HCT116 (cell line): ENCODE results near the gene GSG1L. TPM values are rescaled to one million over a fixed set of nuclear protein-coding genes. Genes with fewer than 3 reads are reported as not detected.

Source experiments
- ATAC-seq: fragments of 200-7000 bp; cut with Tn5 transposase; 2 replicates; pipeline ENCODE4 v1.9.1; 2020; ENCODE audit warnings: mild to moderate bottlenecking, moderate library complexity
- BruUV-seq: library from RNA; stranded (reverse); fragments of 400-500 nt; replicated peaks from 2 replicates; lab custom pipeline; 2021; lab: Mats Ljungman, UMichigan
- CTCF ChIA-PET: fragments of 300-600 bp; sonication (Branson Sonifier 250); formaldehyde crosslinking; loops from one replicate; lab custom pipeline; 2021; ENCODE audit warnings: antibody characterized with exemption; lab: Charles Lee
- POLR2A ChIA-PET: fragments of 300-600, 350-600 bp; sonication (Branson Sonifier 250); formaldehyde crosslinking; loops from one replicate; lab custom pipeline; 2021; ENCODE audit warnings: antibody characterized with exemption; lab: Charles Lee
- RAD21 ChIA-PET, 2 experiments: fragments of 300-600 bp; sonication (Branson Sonifier 250); formaldehyde crosslinking; loops; one replicate each; lab custom pipeline; 2023; ENCODE audit warnings: low total read pairs in 2 of 2; ENCODE audit not compliant: uncharacterized antibody in 2 of 2, unreplicated experiment in 2 of 2, low non-redundant PET in 1 of 2; lab: Charles Lee
- DNase-seq: peaks from one replicate; pipeline ENCODE4 v3.0.0-alpha.2; 2010; ENCODE audit warnings: low read depth, low spot score
- H2AFZ ChIP-seq: fragments of 200-600 bp; shearing (Covaris generic), sonication (generic); 2 replicates; pipeline ENCODE4 v1.6.1; 2017; ENCODE audit warnings: low read depth, mixed run types, mixed read lengths, antibody characterized with exemption, low read length; ENCODE audit not compliant: poor library complexity, severe bottlenecking
- H3K27ac ChIP-seq: 2 replicates; pipeline ENCODE4 v1.5.1; 2012; ENCODE audit warnings: low read depth, low read length
- H3K27me3 ChIP-seq: fragments of 200-600 bp; sonication (generic); 2 replicates; pipeline ENCODE4 v1.6.1; 2016; ENCODE audit warnings: mixed run types, low read length, mixed read lengths; ENCODE audit not compliant: insufficient read depth
- H3K36me3 ChIP-seq, 2 experiments: fragments of 200-500 bp in 1 of 2; fragments of 200-600 bp in 1 of 2; sonication (Bioruptor generic) in 1 of 2; sonication (generic) in 1 of 2; 2 replicates each; pipeline versions ENCODE4 v1.5.1 to v1.6.1; 2014 to 2016; ENCODE audit warnings: low read length in 2 of 2, inconsistent platforms in 1 of 2, mixed read lengths in 1 of 2, mixed run types in 1 of 2; ENCODE audit not compliant: insufficient read depth in 2 of 2, control insufficient read depth in 1 of 2
- H3K4me1 ChIP-seq, 2 experiments: fragments of 200-600 bp in 1 of 2; sonication (generic) in 1 of 2; 2 replicates each; pipeline versions ENCODE4 v1.5.1 to v1.6.1; 2012 to 2017; ENCODE audit warnings: low read length in 2 of 2, inconsistent platforms in 1 of 2, mild to moderate bottlenecking in 1 of 2, mixed read lengths in 1 of 2, mixed run types in 1 of 2, moderate library complexity in 1 of 2; ENCODE audit not compliant: insufficient read depth in 2 of 2, control insufficient read depth in 1 of 2
- H3K4me2 ChIP-seq: fragments of 200-600 bp; sonication (generic); 2 replicates; pipeline ENCODE4 v1.6.1; 2017; ENCODE audit warnings: mixed run types, low read length, mixed read lengths
- H3K4me3 ChIP-seq, 2 experiments: fragments of 200-600 bp in 1 of 2; sonication (generic) in 1 of 2; replicated peaks in 1 of 2; 2 replicates each; pipeline ENCODE4 v1.5.1; 2011 to 2016; ENCODE audit warnings: low read length in 2 of 2, control low read depth in 1 of 2, low read depth in 1 of 2, mild to moderate bottlenecking in 1 of 2, mixed read lengths in 1 of 2, mixed run types in 1 of 2
- H3K79me2 ChIP-seq: fragments of 200-600 bp; sonication (generic); 2 replicates; pipeline ENCODE4 v1.6.1; 2017; ENCODE audit warnings: mild to moderate bottlenecking, mixed run types, low read length, moderate library complexity, mixed read lengths; ENCODE audit not compliant: insufficient read depth
- H3K9ac ChIP-seq: fragments of 200-600 bp; sonication (generic); 2 replicates; pipeline ENCODE4 v1.6.1; 2016; ENCODE audit warnings: low read length, mixed read lengths
- H3K9me2 ChIP-seq: fragments of 200-600 bp; sonication (generic), shearing (Covaris generic); 2 replicates; pipeline ENCODE4 v1.6.1; 2017; ENCODE audit warnings: mixed run types, mild to moderate bottlenecking, moderate library complexity; ENCODE audit not compliant: insufficient read depth
- H3K9me3 ChIP-seq, 2 experiments: fragments of 200-500 bp in 1 of 2; fragments of 200-600 bp in 1 of 2; sonication (Bioruptor generic) in 1 of 2; sonication (generic) in 1 of 2; 2 replicates each; pipeline ENCODE4 v1.6.1; 2014 to 2017; ENCODE audit warnings: low read length in 2 of 2, mixed read lengths in 2 of 2, inconsistent platforms in 1 of 2, low read depth in 1 of 2, mild to moderate bottlenecking in 1 of 2, mixed run types in 1 of 2, moderate library complexity in 1 of 2; ENCODE audit not compliant: control insufficient read depth in 1 of 2, insufficient read depth in 1 of 2
- H4K20me1 ChIP-seq: fragments of 200-600 bp; sonication (generic), shearing (Covaris generic); 2 replicates; pipeline ENCODE4 v1.6.1; 2017; ENCODE audit warnings: mixed run types, mild to moderate bottlenecking, moderate library complexity; ENCODE audit not compliant: insufficient read depth
- CTCF ChIP-seq, 3 experiments: fragments of 200-600 bp in 1 of 3; sonication (generic) in 1 of 3; IDR thresholded peaks in 2 of 3; conservative IDR thresholded peaks in 1 of 3; 2 replicates each; pipeline ENCODE4 v1.5.1; 2012 to 2017; ENCODE audit warnings: low read depth in 2 of 3, low read length in 2 of 3, antibody characterized with exemption in 1 of 3, borderline replicate concordance in 1 of 3, control low read depth in 1 of 3, mild to moderate bottlenecking in 1 of 3, mixed read lengths in 1 of 3, mixed run types in 1 of 3, moderate library complexity in 1 of 3; ENCODE audit not compliant: insufficient read depth in 1 of 3
- EZH2 ChIP-seq: fragments of 200-600 bp; sonication (generic); IDR thresholded peaks from 2 replicates; pipeline ENCODE4 v1.6.1; 2017; ENCODE audit warnings: antibody characterized with exemption, mixed run types
- EZH2phosphoT487 ChIP-seq: fragments of 200-600 bp; IDR thresholded peaks from 2 replicates; pipeline ENCODE4 v1.6.1; 2018; ENCODE audit warnings: antibody characterized with exemption, borderline replicate concordance
- JUND ChIP-seq: IDR thresholded peaks from 2 replicates; pipeline ENCODE4 v1.6.1; 2012
- MAX ChIP-seq: IDR thresholded peaks from 2 replicates; pipeline ENCODE4 v1.6.1; 2012
- POLR2AphosphoS5 ChIP-seq: IDR thresholded peaks from 2 replicates; pipeline ENCODE4 v1.6.1; 2011; ENCODE audit warnings: mild to moderate bottlenecking, low read depth, low read length, moderate library complexity
- REST ChIP-seq: IDR thresholded peaks from 2 replicates; pipeline ENCODE4 v1.6.1; 2012; ENCODE audit warnings: low read depth
- YY1 ChIP-seq: IDR thresholded peaks from 2 replicates; pipeline ENCODE4 v1.6.1; 2011; ENCODE audit warnings: low read length, low read depth, moderate library complexity, mild to moderate bottlenecking; ENCODE audit not compliant: insufficient replicate concordance; ENCODE audit errors: extremely low read depth
- intact Hi-C: fragments of 100-400 bp; cut with micrococcal nuclease; formaldehyde crosslinking; loops from 2 replicates; pipeline ENCODE4 v1.10.0; 2022
- total RNA-seq: library from RNA; stranded (reverse); gene quantifications from one replicate; pipeline ENCODE4 v1.2.1, GENCODE V29; 2021; ENCODE audit not compliant: unreplicated experiment

Gene GSG1L
- total RNA-seq, 1 experiment from 2014 or later, result not detected

GRCh38 chr16:27928542-27928941 is 135.0 kb downstream of the GSG1L start (continued):
- TF ChIP-seq CTCF (IDR thresholded peaks at IDR 0.05 in 2 of 3, conservative IDR thresholded peaks at IDR 0.05 in 1 of 3; ENCODE audit: borderline replicate concordance in 1 of 3, insufficient read depth in 1 of 3, low read depth in 2 of 3, low read length in 2 of 3), result no peak

- no peaks in the 10 kb centered on the region for H3K9me2 ChIP-seq
- intact Hi-C loops, result no loop called here
- H3K27me3 ChIP-seq, result peaks cover 27% of the 10 kb centered on the region; the same call in 1 of the 2 replicates
- no peaks in the 10 kb centered on the region for H3K36me3 ChIP-seq
- H3K4me1 ChIP-seq, result no peaks in the 10 kb centered on the region
- H2AFZ ChIP-seq, result no peak overlapping the region
- no peak for ATAC-seq
- H4K20me1 ChIP-seq, result no peaks in the 10 kb centered on the region
- ChIA-PET POLR2A (no interaction called here), CTCF (no interaction called here), RAD21 (no interaction called here)
- no peaks in the 10 kb centered on the region for H3K79me2 ChIP-seq
- no TSS peak for BruUV-seq
- no peak overlapping the region for H3K4me3 ChIP-seq
- H3K9ac ChIP-seq, result no peak overlapping the region
- H3K9me3 ChIP-seq, result peaks cover 0 to 1% of the 10 kb centered on the region in 2 experiments; a peak in 1 of 4 replicates
- no peak overlapping the region for H3K27ac ChIP-seq
- no peak for DNase-seq
- TF ChIP-seq MAX, result no peak
- no peak for TF ChIP-seq JUND
- TF ChIP-seq POLR2AphosphoS5, result no peak
- TF ChIP-seq YY1, result no peak
- TF ChIP-seq REST, result no peak
- no peak for TF ChIP-seq EZH2
- no peak for TF ChIP-seq EZH2phosphoT487
- H3K4me2 ChIP-seq, result no peak overlapping the region
These were observed 136.1 kb downstream of the GSG1L start for GRCh38 chr16:27927266-27927901.
